HL-60 (cell line): ENCODE data around the gene OR51I1.

Experiments
- CTCF ChIP-seq: IDR thresholded peaks from one replicate; pipeline ENCODE4 v1.5.1; 2011; ENCODE audit warnings: low read length, control low read depth, inconsistent platforms; ENCODE audit not compliant: insufficient read depth
- GABPA ChIP-seq: IDR thresholded peaks from 2 replicates; pipeline ENCODE4 v1.6.1; 2012; ENCODE audit warnings: low read depth
- POLR2AphosphoS5 ChIP-seq: IDR thresholded peaks from 2 replicates; pipeline ENCODE4 v1.6.1; 2012; ENCODE audit warnings: low read depth
- SPI1 ChIP-seq: IDR thresholded peaks from 2 replicates; pipeline ENCODE4 v1.6.1; 2012; ENCODE audit warnings: low read depth, mild to moderate bottlenecking, borderline replicate concordance
- TF ChIP-seq, protein P1 (sequence below): IDR thresholded peaks from 2 replicates; pipeline ENCODE4 v1.6.1; 2012; ENCODE audit warnings: low read depth; ENCODE audit not compliant: insufficient replicate concordance

DNA sequence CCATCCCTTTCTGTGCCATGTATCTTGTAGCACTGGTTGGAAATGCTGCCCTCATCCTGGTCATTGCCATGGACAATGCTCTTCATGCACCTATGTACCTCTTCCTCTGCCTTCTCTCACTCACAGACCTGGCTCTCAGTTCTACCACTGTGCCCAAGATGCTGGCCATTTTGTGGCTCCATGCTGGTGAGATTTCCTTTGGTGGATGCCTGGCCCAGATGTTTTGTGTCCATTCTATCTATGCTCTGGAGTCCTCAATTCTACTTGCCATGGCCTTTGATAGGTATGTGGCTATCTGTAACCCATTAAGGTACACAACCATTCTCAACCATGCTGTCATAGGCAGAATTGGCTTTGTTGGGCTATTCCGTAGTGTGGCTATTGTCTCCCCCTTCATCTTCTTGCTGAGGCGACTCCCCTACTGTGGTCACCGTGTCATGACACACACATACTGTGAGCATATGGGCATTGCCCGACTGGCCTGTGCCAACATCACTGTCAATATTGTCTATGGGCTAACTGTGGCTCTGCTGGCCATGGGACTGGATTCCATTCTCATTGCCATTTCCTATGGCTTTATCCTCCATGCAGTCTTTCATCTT lies 47.6 kb upstream of the OR51I1 start:
- TF ChIP-seq, protein P1, sequence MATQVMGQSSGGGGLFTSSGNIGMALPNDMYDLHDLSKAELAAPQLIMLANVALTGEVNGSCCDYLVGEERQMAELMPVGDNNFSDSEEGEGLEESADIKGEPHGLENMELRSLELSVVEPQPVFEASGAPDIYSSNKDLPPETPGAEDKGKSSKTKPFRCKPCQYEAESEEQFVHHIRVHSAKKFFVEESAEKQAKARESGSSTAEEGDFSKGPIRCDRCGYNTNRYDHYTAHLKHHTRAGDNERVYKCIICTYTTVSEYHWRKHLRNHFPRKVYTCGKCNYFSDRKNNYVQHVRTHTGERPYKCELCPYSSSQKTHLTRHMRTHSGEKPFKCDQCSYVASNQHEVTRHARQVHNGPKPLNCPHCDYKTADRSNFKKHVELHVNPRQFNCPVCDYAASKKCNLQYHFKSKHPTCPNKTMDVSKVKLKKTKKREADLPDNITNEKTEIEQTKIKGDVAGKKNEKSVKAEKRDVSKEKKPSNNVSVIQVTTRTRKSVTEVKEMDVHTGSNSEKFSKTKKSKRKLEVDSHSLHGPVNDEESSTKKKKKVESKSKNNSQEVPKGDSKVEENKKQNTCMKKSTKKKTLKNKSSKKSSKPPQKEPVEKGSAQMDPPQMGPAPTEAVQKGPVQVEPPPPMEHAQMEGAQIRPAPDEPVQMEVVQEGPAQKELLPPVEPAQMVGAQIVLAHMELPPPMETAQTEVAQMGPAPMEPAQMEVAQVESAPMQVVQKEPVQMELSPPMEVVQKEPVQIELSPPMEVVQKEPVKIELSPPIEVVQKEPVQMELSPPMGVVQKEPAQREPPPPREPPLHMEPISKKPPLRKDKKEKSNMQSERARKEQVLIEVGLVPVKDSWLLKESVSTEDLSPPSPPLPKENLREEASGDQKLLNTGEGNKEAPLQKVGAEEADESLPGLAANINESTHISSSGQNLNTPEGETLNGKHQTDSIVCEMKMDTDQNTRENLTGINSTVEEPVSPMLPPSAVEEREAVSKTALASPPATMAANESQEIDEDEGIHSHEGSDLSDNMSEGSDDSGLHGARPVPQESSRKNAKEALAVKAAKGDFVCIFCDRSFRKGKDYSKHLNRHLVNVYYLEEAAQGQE: no peak
- TF ChIP-seq CTCF (no peak), POLR2AphosphoS5 (no peak), GABPA (no peak), SPI1 (no peak)
